OCI-LY3 (cell line): ENCODE results near the gene AHNAK2.

ENCODE experiments used
- CTCF ChIP-seq: fragments of 200-600, 300-600 bp; sonication (generic); IDR thresholded peaks from 2 replicates; pipeline ENCODE4 v1.5.1; 2014; ENCODE audit warnings: antibody characterized with exemption, low read length, low read depth
- EZH2phosphoT487 ChIP-seq: fragments of 200-600 bp; shearing (Covaris generic); IDR thresholded peaks from 2 replicates; pipeline ENCODE4 v1.6.1; 2018; ENCODE audit warnings: antibody characterized with exemption, mixed run types, low read depth

DNA sequence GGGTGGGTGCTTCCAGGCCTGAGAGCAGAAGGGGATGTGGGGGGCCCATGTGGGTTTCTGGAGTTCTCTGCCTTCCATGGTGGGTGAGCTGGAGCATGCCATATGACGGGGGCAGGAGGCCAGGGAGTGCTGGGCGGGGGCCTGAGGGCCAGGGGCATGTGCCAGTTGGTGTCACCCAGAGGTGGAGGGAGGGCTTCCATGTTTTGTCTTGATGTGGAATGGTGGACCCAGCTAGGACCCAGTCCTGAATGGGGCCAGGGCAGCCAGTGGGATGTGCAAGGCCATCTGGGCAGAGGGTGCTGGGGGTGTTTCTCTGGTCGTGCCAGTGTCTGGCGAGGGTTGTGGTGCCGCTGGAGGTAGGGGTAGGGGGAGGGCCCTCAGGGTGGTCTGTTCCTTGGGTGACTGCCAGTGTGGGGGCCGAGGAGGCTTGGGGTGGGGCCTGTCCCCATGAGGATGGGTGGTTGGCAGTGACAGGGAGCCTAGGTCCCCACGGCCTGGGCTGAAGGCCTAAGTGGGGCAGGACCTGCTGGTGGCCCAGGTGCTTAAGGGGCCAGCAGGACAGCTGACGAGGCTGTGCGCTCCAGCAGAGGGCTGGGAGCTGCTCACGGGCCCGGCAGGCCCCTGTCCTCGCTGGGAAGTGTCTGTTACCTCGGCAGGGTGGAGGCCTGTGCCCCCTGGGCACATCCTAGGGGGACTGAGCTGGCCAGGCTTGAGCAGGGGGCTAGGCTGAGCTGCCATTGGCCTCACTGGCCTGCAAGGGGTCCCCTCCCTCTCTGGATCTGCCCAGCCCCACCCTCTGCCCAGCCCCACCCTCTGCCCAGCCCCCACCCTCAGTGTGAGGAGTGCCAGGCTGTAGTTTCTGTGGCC, 86.3 kb downstream of the AHNAK2 start:
- TF ChIP-seq CTCF = no peak
- TF ChIP-seq EZH2phosphoT487 = no peak
